Measurements from ENCODE around the gene VMP1. TPM values are rescaled to one million over a fixed set of nuclear protein-coding genes. Genes with fewer than 3 reads are reported as not detected.

The VMP1 gene
- total RNA-seq, 4 donors from 2014 or later = 48.3 to 108 (median 72.4) TPM

- no peaks in the 10 kb centered on the region for H3K9me3 ChIP-seq
- peaks cover 99% of the 10 kb centered on the region for H3K36me3 ChIP-seq
- DNase-seq (ENCODE audit: low spot score in 2 of 2) = no peak
- H3K4me3 ChIP-seq = no peak overlapping the region
- H3K27me3 ChIP-seq = no peaks in the 10 kb centered on the region
- H3K27ac ChIP-seq = no peak overlapping the region
- TF ChIP-seq CTCF (IDR thresholded peaks at IDR 0.05) (no peak), POLR2AphosphoS5 (IDR thresholded peaks at IDR 0.05) (no peak), EP300 (IDR thresholded peaks at IDR 0.05) (no peak), POLR2A (IDR thresholded peaks at IDR 0.05) (no peak)
- H3K4me1 ChIP-seq = no peaks in the 10 kb centered on the region
Measured at GRCh38 chr17:59683283-59683682, 24.2 kb upstream of the VMP1 start.

- Histone ChIP-seq H3K4me3 (no peak overlapping the region), H3K9me3 (no peaks in the 10 kb centered on the region), H3K36me3 (peaks cover 99% of the 10 kb centered on the region), H3K27me3 (no peaks in the 10 kb centered on the region), H3K27ac (no peak overlapping the region), H3K4me1 (no peaks in the 10 kb centered on the region)
- TF ChIP-seq EP300 (IDR thresholded peaks at IDR 0.05) (no peak), POLR2AphosphoS5 (IDR thresholded peaks at IDR 0.05) (no peak), POLR2A (IDR thresholded peaks at IDR 0.05) (no peak), CTCF (IDR thresholded peaks at IDR 0.05) (no peak)
- 88% methylated on average over 6 of the region's 6 CpGs for WGBS
- DNase-seq (ENCODE audit: low spot score in 2 of 2) = no peak
Measured at GRCh38 chr17:59684967-59685366, 22.5 kb upstream of the VMP1 start.

- TF ChIP-seq CTCF (IDR thresholded peaks at IDR 0.05) (no peak), POLR2A (IDR thresholded peaks at IDR 0.05) (no peak), EP300 (IDR thresholded peaks at IDR 0.05) (no peak), POLR2AphosphoS5 (IDR thresholded peaks at IDR 0.05) (no peak)
- H3K27ac ChIP-seq = no peak overlapping the region
- H3K27me3 ChIP-seq = no peaks in the 10 kb centered on the region
- H3K4me3 ChIP-seq = no peak overlapping the region
- DNase-seq (ENCODE audit: low spot score in 2 of 2) = no peak
- H3K36me3 ChIP-seq = peaks cover 99% of the 10 kb centered on the region
- H3K4me1 ChIP-seq = no peaks in the 10 kb centered on the region
- H3K9me3 ChIP-seq = no peaks in the 10 kb centered on the region
- WGBS = 77% methylated on average over 1 of the region's 1 CpG
Measured at GRCh38 chr17:59688008-59688407, 19.4 kb upstream of the VMP1 start.

GRCh38 chr17:59688496-59688895, 19.0 kb upstream of the VMP1 start:
- DNase-seq (ENCODE audit: low spot score in 2 of 2) = no peak
- no peaks in the 10 kb centered on the region for H3K4me1 ChIP-seq
- peaks cover 99% of the 10 kb centered on the region for H3K36me3 ChIP-seq
- H3K9me3 ChIP-seq = no peaks in the 10 kb centered on the region
- no peak overlapping the region for H3K27ac ChIP-seq
- 58% methylated on average over 2 of the region's 2 CpGs for WGBS
- H3K4me3 ChIP-seq = no peak overlapping the region
- no peaks in the 10 kb centered on the region for H3K27me3 ChIP-seq
- TF ChIP-seq POLR2AphosphoS5 (IDR thresholded peaks at IDR 0.05) (no peak), EP300 (IDR thresholded peaks at IDR 0.05) (no peak), POLR2A (IDR thresholded peaks at IDR 0.05) (no peak), CTCF (IDR thresholded peaks at IDR 0.05) (no peak)

GRCh38 chr17:59693582-59693981, 13.9 kb upstream of the VMP1 start:
- H3K4me3 ChIP-seq = no peak overlapping the region
- H3K27me3 ChIP-seq = no peaks in the 10 kb centered on the region
- H3K4me1 ChIP-seq = no peaks in the 10 kb centered on the region
- no peak for DNase-seq (ENCODE audit: low spot score in 2 of 2)
- peaks cover 97% of the 10 kb centered on the region for H3K36me3 ChIP-seq
- no peak overlapping the region for H3K27ac ChIP-seq
- TF ChIP-seq POLR2AphosphoS5 (IDR thresholded peaks at IDR 0.05) = no peak
- TF ChIP-seq POLR2A (IDR thresholded peaks at IDR 0.05) = no peak
- TF ChIP-seq CTCF (IDR thresholded peaks at IDR 0.05) = no peak
- no peak for TF ChIP-seq EP300 (IDR thresholded peaks at IDR 0.05)
- 92% methylated on average over 7 of the region's 7 CpGs for WGBS
- H3K9me3 ChIP-seq = no peaks in the 10 kb centered on the region

Data from suprapubic skin (tissue), 4 donors.